NCI-H2227 treated with DMSO at 0.1 percent for 48 hours (cell line): Measurements from ENCODE around the gene SMIM41.

Experiments used
- DNase-seq: peaks from one replicate; lab custom pipeline; 2025; lab: John Stamatoyannopoulos, UW

Gene SMIM41

GRCh38 chr12:52050758-52051541, 28.6 kb upstream of the SMIM41 start, which contains the start of gene NR4A1:
Gene NR4A1 (plus strand): TSS chr12:52051442. CDS start chr12:52054329, 2,887 bp downstream.
- DNase-seq = peak; percentile 42

GRCh38 chr12:52052468-52053186, 26.9 kb upstream of the SMIM41 start:
- no peak for DNase-seq

- DNase-seq = no peak
Observed at GRCh38 chr12:52053536-52054209, 25.8 kb upstream of the SMIM41 start.

- DNase-seq = no peak
Observed at GRCh38 chr12:52054231-52054832, 25.2 kb upstream of the SMIM41 start.

GRCh38 chr12:52054833-52055730, 24.4 kb upstream of the SMIM41 start:
- DNase-seq = no peak

- DNase-seq = no peak
Observed at GRCh38 chr12:52055731-52056711, 23.5 kb upstream of the SMIM41 start.

GRCh38 chr12:52056801-52057637, 22.5 kb upstream of the SMIM41 start:
- no peak for DNase-seq

GRCh38 chr12:52057638-52058576, 21.6 kb upstream of the SMIM41 start:
- no peak for DNase-seq

- no peak for DNase-seq
Observed at GRCh38 chr12:52058631-52059361, 20.7 kb upstream of the SMIM41 start.

GRCh38 chr12:52059582-52060497, 19.7 kb upstream of the SMIM41 start:
- no peak for DNase-seq

- DNase-seq = no peak
Observed at GRCh38 chr12:52060498-52061177, 18.9 kb upstream of the SMIM41 start.

- DNase-seq = no peak
Observed at GRCh38 chr12:52061470-52062166, 17.9 kb upstream of the SMIM41 start.

- no peak for DNase-seq
Observed at GRCh38 chr12:52062167-52063081, 17.1 kb upstream of the SMIM41 start.
